HepG2 (cell line): ENCODE results near the gene VEZT. TPM values are rescaled to one million over a fixed set of nuclear protein-coding genes. Genes with fewer than 3 reads are reported as not detected.

ENCODE experiments used
- AKAP8 ChIP-seq: sonication (generic); formaldehyde crosslinking; IDR thresholded peaks from 2 replicates; pipeline ENCODE4 v1.5.1; 2020; ENCODE audit warnings: mild to moderate bottlenecking, missing genetic modification reagents
- BCL6 ChIP-seq: IDR thresholded peaks from 2 replicates; pipeline ENCODE4 v1.6.1; 2016; ENCODE audit warnings: missing genetic modification reagents, missing compliant biosample characterization
- CEBPB ChIP-seq: IDR thresholded peaks from 2 replicates; pipeline ENCODE4 v1.6.1; 2011; ENCODE audit warnings: low read depth, low read length, improper control_type of control experiment, borderline replicate concordance
- CREM ChIP-seq, 2 experiments: sonication (generic) in 1 of 2; formaldehyde crosslinking in 1 of 2; IDR thresholded peaks; 2 replicates each; pipeline versions ENCODE4 v1.4.0 to v1.6.1; 2016 to 2020; ENCODE audit warnings: antibody characterized with exemption in 1 of 2, mild to moderate bottlenecking in 1 of 2, missing genetic modification reagents in 1 of 2
- EP300 ChIP-seq, 3 experiments: sonication (generic) in 1 of 3; formaldehyde crosslinking in 1 of 3; IDR thresholded peaks; 2 replicates each; pipeline versions ENCODE4 v1.5.1 to v1.6.1; 2011 to 2020; ENCODE audit warnings: low read depth in 2 of 3, low read length in 2 of 3, borderline replicate concordance in 1 of 3, improper control_type of control experiment in 1 of 3, mild to moderate bottlenecking in 1 of 3, missing genetic modification reagents in 1 of 3, moderate library complexity in 1 of 3
- FOXA1 ChIP-seq, 2 experiments: fragments of 450-650 bp in 1 of 2; sonication (generic) in 1 of 2; formaldehyde crosslinking in 1 of 2; IDR thresholded peaks; 2 replicates each; pipeline versions ENCODE4 v1.4.0 to v1.6.1; 2016 to 2020; ENCODE audit warnings: missing genetic modification reagents in 1 of 2
- HOXA3 ChIP-seq: sonication (generic); formaldehyde crosslinking; IDR thresholded peaks from 2 replicates; pipeline ENCODE4 v1.5.0; 2020; ENCODE audit warnings: missing genetic modification reagents
- KLF11 ChIP-seq: IDR thresholded peaks from 2 replicates; pipeline ENCODE4 v1.6.1; 2016; ENCODE audit warnings: missing compliant biosample characterization
- NKX3-1 ChIP-seq: sonication (generic); formaldehyde crosslinking; IDR thresholded peaks from 2 replicates; pipeline ENCODE4 v1.5.0; 2020; ENCODE audit warnings: missing genetic modification reagents
- RARA ChIP-seq: IDR thresholded peaks from 2 replicates; pipeline ENCODE4 v1.6.1; 2016; ENCODE audit warnings: missing genetic modification reagents, missing compliant biosample characterization
- RARG ChIP-seq: sonication (generic); formaldehyde crosslinking; IDR thresholded peaks from 2 replicates; pipeline ENCODE4 v1.4.0; 2020; ENCODE audit warnings: low read depth, mild to moderate bottlenecking, missing genetic modification reagents
- REXO4 ChIP-seq: sonication (generic); formaldehyde crosslinking; IDR thresholded peaks from 2 replicates; pipeline ENCODE4 v1.8.0; 2022; ENCODE audit warnings: missing genetic modification reagents, mild to moderate bottlenecking, borderline replicate concordance
- RFX5 ChIP-seq: IDR thresholded peaks from 2 replicates; pipeline ENCODE4 v1.6.1; 2011; ENCODE audit warnings: low read depth, low read length, improper control_type of control experiment
- SPEN ChIP-seq: sonication (generic); formaldehyde crosslinking; IDR thresholded peaks from 2 replicates; pipeline ENCODE4 v1.5.1; 2020; ENCODE audit warnings: low read depth, mild to moderate bottlenecking, missing genetic modification reagents
- ZBTB25 ChIP-seq: IDR thresholded peaks from 2 replicates; pipeline ENCODE4 v1.6.1; 2018; ENCODE audit warnings: missing genetic modification reagents
- ZBTB39 ChIP-seq: sonication (generic); formaldehyde crosslinking; IDR thresholded peaks from 2 replicates; pipeline ENCODE4 v1.5.0; 2020; ENCODE audit warnings: missing genetic modification reagents
- ZC3H13 ChIP-seq: sonication (generic); formaldehyde crosslinking; IDR thresholded peaks from 2 replicates; pipeline ENCODE4 v1.8.1; 2023; ENCODE audit warnings: mild to moderate bottlenecking, missing genetic modification reagents, moderate library complexity
- ZFAT ChIP-seq: sonication (generic); formaldehyde crosslinking; conservative IDR thresholded peaks from 2 replicates; pipeline ENCODE4 v1.8.1; 2023; ENCODE audit warnings: missing genetic modification reagents, inconsistent platforms
- ZFP36L2 ChIP-seq: sonication (generic); formaldehyde crosslinking; IDR thresholded peaks from 2 replicates; pipeline ENCODE4 v1.4.0; 2020; ENCODE audit warnings: missing genetic modification reagents
- ZFX ChIP-seq: sonication (generic); formaldehyde crosslinking; IDR thresholded peaks from 2 replicates; pipeline ENCODE4 v1.4.0; 2020; ENCODE audit warnings: mild to moderate bottlenecking, low read depth, missing genetic modification reagents, moderate library complexity
- ZNF224 ChIP-seq: sonication (generic); formaldehyde crosslinking; IDR thresholded peaks from 2 replicates; pipeline ENCODE4 v1.5.0; 2020; ENCODE audit warnings: mild to moderate bottlenecking, missing genetic modification reagents
- ZNF280D ChIP-seq: sonication (generic); formaldehyde crosslinking; IDR thresholded peaks from 2 replicates; pipeline ENCODE4 v1.5.1; 2020; ENCODE audit warnings: mild to moderate bottlenecking, missing genetic modification reagents
- ZNF546 ChIP-seq: sonication (generic); formaldehyde crosslinking; conservative IDR thresholded peaks from 2 replicates; pipeline ENCODE4 v1.8.1; 2023; ENCODE audit warnings: mild to moderate bottlenecking, missing genetic modification reagents
- ZNF557 ChIP-seq: sonication (generic); formaldehyde crosslinking; IDR thresholded peaks from 2 replicates; pipeline ENCODE4 v1.4.0; 2020; ENCODE audit warnings: missing genetic modification reagents
- ZNF629 ChIP-seq: sonication (generic); formaldehyde crosslinking; conservative IDR thresholded peaks from 2 replicates; pipeline ENCODE4 v1.5.0; 2020; ENCODE audit warnings: missing genetic modification reagents
- ZNF746 ChIP-seq: sonication (generic); formaldehyde crosslinking; IDR thresholded peaks from 2 replicates; pipeline ENCODE4 v1.8.0; 2022; ENCODE audit warnings: mild to moderate bottlenecking, missing genetic modification reagents
- polyA plus RNA-seq, 8 experiments: library from polyadenylated mRNA; depleted of rRNA in 3 of 8; stranded (reverse) in 7 of 8; unstranded in 1 of 8; fragments of >200 nt; fragmentation: Illumina TruSeq in 4 of 8; extraction: Trizol in 4 of 8; gene quantifications; 2 replicates each; pipeline versions ENCODE4 v1.2.1 to v1.2.3, GENCODE V29; 2011 to 2016; ENCODE audit warnings: low read depth in 4 of 8, missing spikeins in 1 of 8, mixed read lengths in 1 of 8; ENCODE audit not compliant: insufficient read depth in 1 of 8
- total RNA-seq, 5 experiments: library from RNA; depleted of rRNA; stranded (reverse); fragments of >200 nt; fragmentation: Illumina TruSeq; extraction: Trizol; gene quantifications; 2 replicates each; pipeline ENCODE4 v1.2.3, GENCODE V29; 2016; ENCODE audit warnings: low read depth in 1 of 5

The VEZT gene
- total and polyA plus RNA-seq, 2 of the 13 experiments (the other 11 are each of a cell fraction or from before 2014, with no cell fraction given), result 35.5 to 51.6 TPM

- TF ChIP-seq ZNF280D (no peak), ZFX (CRISPR knock-in tag) (0 out of 2 replicates have a peak, but pooled peaks have one; percentile 31), NKX3-1 (CRISPR knock-in tag) (peak; percentile 88), RARG (CRISPR knock-in tag) (no peak), ZNF746 (CRISPR knock-in tag) (no peak), ZNF557 (CRISPR knock-in tag) (no peak), RARA (CRISPR knock-in tag) (peak; percentile 93), RFX5 (no peak), ZFAT (no peak), AKAP8 (CRISPR knock-in tag) (0 out of 2 replicates have a peak, but pooled peaks have one; percentile 34), ZBTB25 (CRISPR knock-in tag) (peak; percentile 85), FOXA1 (IDR thresholded peaks at IDR 0.05) (peak; percentile 92), FOXA1 (CRISPR knock-in tag; IDR thresholded peaks at IDR 0.05) (peak; percentile 76), ZC3H13 (CRISPR knock-in tag) (no peak), BCL6 (CRISPR knock-in tag) (peak; percentile 85), EP300 (IDR thresholded peaks at IDR 0.05; ENCODE audit: low read depth in 2 of 2, low read length in 2 of 2) (peak in 1 of 2 experiments; percentile 93; a peak in 3 of 4 replicates), EP300 (CRISPR knock-in tag; IDR thresholded peaks at IDR 0.05; ENCODE audit: borderline replicate concordance) (peak; percentile 78; the same call in 1 of the 2 replicates), CREM (IDR thresholded peaks at IDR 0.05) (peak; percentile 87), CREM (CRISPR knock-in tag; IDR thresholded peaks at IDR 0.05) (no peak), ZFP36L2 (CRISPR knock-in tag) (no peak), ZNF629 (CRISPR knock-in tag) (no peak), KLF11 (CRISPR knock-in tag) (0 out of 2 replicates have a peak, but pooled peaks have one; percentile 60), ZBTB39 (CRISPR knock-in tag) (peak; percentile 43; the same call in 1 of the 2 replicates), ZNF224 (no peak), ZNF546 (CRISPR knock-in tag) (no peak), HOXA3 (CRISPR knock-in tag) (no peak), CEBPB (peak; percentile 82; the same call in 1 of the 2 replicates), SPEN (CRISPR knock-in tag) (no peak), REXO4 (no peak)
Observed at GRCh38 chr12:95318071-95318545, 100.5 kb downstream of the VEZT start (continued).
